Measurements from ENCODE around the gene UBE2E3.

The UBE2E3 gene

DNA sequence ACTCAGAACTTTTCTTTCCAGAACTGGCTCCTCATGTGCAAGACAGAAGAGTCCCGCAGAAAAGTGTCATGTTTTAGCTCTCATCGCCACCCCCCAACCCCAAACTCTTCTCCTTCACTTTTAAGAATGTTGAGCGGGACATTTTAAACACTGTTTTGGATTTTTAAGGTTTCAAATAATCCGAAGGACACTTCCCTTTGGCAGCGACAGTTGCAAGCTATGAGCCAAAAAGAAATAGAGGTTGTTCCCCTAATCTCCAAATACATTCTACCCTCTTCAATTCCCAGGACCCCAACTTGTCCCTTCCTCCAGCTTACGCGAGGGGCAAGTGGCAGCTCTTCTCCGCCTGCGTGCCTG is 678 bp upstream of the UBE2E3 start:
- no peak for DNase-seq

DNA sequence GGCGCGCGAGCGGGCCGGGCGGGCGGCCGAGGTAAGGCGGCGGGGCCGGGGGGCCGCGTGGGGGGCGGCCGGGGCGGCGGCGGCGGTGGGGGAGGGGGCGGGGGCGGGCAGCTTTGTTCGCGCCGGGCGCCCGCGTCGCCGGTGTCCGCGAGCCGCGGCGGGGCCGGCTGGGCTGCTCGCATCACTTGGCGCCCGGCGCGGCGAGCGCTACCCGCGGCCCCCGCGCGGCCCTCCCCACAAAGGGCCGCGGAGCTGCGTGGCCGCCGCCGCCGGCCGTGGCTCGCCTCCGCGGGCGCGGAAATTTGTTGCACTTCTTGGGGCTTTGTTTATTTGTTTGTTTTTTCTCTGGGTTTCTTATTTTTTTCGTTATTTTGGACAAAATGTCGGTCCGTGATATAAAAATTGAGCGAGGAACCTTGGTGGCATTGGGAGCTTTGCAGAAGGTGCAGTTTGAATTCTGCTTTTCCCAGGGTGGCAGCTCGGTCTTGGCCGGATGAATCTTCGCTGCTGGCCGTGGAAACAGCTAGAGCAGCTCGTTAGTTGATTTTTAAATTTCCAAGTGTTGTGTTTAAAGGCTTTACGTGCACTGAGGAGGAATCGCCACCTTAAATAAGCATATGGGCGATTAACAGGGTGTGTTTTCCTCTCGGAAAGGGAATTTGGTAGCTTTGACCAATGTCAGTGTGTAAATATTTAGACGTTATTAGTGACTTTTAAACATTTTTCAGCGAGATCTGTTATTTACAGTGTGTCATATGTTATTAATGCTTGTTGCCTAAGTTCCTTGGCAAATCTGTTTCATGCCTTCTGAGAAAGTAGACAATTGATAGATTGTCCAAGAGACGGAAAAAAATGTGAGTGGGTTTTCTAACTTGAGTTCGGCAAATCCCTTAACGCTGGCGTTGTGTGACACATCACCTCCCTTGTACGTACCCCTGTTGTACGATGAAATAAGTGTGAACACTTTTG is 822 bp downstream of the UBE2E3 start:
- peak; percentile 10 for DNase-seq

DNA sequence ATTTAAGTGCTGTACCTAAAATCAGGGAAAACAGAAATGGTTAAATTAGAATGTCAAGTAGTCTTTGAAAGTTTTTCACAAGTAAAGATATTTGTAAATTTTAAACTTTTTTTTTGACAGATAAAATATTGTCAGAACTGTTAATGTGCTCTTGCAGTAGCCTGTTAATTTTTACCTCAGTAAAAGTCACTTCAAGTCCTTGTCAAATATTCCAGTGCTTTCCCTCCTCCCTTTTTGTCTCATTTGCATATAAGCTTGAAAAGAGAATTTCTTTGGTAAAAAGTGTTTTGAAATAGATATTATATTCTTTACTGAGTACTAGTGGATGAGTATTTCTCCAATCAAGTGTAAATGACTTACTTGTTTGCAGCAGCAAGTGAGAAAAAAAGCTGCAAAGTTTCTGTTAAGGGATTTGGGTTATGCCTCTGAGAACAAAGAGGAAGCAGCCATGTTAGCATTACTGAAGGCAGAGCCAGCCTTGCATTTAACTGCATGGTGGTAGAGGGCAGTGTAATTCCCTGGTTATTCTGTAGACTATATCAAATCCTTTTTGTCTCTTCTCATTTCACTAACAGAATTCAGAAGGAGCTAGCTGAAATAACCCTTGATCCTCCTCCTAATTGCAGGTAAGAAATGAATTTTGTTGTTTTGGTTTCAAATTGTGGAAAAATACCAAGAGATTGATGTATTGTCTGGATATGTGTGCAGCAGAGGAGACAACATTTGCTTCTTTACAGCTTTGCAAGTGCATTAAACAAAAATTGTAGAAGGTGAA is 3.2 kb downstream of the UBE2E3 start:
- DNase-seq = peak; percentile 38

DNA sequence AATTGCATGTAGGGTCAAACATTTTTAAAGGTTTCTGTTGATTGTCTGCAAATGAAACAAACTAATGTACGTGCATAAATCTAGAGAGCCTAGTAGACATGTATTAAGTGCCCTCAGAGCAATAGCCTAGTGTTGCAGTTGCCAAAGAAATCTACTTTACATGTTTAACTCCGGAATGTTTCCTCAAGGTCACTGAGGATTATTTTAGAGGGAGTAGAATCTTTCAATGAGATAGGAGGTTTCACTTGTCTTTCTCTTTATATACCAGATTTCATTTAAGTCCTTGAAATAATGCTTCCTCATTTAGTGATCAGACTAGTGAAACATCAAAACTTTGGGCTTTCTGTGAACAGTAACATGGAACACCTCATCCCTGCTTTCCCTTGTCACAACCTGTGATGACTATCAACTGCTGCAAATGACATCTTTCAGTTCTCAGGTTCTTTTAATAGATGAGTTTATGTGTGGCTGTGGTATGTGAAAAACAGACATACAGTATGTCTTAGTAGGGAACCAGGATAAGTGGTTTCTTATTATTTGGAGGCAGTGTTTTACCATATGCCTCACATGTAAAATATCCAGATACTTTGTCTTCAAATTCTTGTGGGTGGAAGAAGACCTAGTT is 5.5 kb downstream of the UBE2E3 start:
- DNase-seq = no peak

DNA sequence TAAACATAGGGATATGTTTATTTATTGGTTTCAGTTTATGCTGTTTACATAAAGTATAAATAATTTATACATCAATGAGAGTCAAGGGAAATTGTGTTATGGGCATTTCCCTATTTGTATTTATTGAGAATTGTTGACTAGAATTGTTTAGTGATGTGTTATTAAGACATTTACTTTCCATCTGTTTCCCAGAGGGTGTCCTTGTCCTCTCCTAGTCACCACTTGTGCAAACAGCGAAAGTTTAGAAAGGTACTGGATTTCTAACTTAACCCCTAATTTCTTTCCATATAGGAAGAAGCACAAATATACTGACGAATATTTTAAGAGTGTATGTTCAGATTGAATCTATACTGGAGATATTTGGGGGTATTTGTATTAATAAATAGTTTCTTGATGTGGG is 6.7 kb downstream of the UBE2E3 start:
- no peak for DNase-seq

DNA sequence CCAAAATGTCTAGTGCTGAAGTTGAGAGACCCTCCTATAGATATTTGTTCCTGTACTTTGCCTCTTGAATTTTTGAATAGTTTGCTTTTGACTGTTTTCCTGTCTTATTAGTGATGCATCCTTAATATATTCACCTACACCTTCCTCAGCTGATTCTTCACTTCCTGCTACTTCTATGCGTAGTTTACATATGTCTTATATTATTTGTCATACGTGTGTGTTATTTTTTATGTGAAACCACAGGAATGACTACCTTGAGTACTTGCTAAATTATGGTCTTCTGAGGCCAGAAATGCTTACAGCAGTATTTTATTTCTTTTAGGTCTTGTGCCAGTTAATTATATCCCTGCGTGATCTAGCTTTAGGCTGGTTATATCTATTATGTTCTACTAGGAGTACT is 9.9 kb downstream of the UBE2E3 start:
- DNase-seq = no peak

DNA sequence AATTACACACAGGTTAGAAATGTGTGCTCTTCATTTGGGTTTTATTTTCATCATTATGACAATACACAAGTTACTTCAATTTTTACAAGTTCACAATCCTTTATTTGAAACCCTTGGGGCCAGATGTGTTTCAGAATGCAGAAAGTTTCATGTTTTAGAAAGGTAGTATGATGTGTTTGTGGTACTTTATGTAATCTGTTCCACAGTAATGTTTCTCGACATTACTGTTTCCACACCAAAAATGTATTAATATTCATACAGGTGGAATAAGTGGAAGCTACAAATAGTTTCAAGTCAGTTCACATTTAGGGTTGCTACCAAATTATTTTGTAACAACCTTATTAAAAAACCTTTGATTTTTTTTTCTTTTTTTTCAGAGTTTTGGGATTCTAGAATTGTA is 10.4 kb downstream of the UBE2E3 start:
- no peak for DNase-seq

DNA sequence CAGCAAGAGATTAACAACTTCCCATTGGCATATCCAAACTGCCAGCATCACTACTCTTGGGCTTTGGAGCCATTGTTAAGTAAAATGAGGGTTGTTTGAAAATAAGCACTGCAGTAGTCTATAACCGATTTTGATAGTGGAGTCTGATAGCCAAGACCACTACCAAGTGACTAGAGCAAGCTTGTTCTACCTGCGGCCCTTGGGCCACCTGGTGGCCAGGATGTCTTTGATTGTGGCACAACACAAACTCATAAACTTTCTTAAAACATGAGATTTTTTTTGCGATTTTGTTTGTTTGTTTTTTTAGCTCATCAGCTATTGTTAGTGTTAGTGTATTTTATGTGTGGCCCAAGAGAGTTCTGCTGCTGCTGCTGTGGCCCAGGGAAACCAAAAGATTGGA is 11.0 kb downstream of the UBE2E3 start:
- DNase-seq = no peak

DNA sequence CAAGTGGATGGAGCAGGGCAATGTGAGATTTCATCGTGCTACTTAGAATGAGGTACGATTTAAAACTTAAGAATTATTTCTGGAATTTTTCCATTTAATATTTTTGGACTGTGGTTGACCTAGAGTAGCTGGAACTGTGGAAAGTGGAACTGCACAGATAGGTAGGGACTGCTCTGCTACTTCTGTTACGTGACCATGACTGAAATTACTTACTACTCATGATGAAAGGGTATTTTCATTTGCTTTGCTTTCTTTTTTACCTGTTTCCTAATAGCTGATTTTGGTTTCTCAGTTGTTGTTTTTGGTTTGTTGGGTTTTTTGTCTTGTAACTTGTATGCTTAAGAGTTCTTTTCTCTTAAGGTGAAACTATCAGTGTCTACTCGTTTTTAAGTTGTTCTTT is 11.4 kb downstream of the UBE2E3 start:
- DNase-seq = no peak

DNA sequence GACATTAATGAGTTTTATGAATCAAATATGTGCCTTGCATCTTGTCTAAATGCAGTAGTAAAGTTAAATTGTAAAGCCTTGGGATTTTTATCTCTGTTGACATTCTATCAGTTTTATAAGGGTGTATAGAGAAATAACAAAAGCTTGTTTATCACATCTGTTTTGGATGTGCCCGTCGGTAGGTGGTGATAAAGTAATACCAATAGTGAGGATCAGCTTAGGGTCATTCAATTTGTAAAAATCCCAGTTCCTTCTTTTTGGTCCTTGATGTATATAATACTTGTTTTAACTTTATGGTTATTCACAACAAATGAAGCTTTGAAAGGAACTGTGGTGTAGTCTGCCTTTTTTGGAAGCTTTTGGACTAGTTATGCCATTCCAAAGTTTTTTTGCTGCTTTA is 12.6 kb downstream of the UBE2E3 start:
- DNase-seq = no peak

DNA sequence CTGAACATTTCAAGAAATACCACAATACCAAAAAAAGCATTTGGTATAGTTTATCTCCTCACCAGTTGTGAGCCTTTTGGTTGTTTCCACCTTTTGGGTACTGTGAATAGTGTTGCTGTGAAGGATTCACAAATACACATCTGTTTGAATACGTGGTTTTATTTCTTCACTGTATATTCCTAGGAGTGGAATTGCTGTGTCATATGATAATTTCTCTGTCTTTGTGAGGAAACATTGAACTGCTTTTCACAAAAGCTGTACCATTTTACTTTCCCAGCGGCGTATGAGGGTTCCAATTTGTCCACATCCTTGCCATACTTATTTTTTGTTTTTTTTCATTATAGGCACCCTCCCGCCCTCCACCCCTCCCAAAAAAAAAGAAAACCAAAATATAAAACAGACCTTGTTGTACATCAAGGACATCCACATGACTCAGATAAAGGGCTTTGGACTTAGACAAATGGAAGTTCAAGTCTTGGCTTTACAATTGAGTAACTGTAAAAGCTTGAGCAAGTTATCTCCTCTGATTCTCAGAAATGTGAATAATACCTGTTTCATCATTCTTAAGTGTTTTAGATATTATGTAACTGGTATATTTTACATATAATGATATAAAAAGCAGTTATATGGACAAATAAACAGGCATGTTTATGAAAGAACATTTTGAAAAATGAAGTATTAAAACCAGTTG is 19.0 kb downstream of the UBE2E3 start:
- DNase-seq = no peak

DNA sequence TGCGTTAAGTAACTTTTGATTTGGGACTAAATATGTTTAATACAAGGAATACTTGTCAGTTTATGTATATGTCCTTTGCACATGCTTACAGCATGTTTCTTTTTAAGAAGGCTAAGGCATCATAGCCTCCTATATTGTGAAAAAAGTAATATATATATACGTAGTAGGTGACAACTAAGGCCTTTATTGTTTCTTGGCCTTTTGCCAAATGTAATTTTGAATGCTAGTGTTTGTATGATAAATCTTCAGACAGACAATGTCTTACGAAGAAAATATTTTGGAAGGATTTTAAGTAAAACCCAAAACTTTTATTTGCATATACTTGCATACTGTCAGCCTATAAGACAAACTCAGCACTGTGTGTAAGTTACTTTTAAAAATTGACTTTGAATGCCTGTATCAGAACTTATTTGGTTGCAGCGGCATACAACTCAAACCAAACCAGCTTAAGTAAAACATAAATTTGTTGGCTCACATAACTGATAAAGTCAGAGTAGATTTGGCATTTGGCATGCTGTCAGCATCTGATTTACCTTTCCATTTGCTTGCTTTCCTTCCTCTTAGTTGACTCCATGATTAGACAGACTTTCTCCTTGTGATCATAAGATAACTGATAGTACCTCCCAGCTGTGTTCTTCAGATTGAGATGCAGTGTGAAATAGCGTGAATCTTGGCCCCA is 24.4 kb downstream of the UBE2E3 start:
- no peak for DNase-seq

DNA sequence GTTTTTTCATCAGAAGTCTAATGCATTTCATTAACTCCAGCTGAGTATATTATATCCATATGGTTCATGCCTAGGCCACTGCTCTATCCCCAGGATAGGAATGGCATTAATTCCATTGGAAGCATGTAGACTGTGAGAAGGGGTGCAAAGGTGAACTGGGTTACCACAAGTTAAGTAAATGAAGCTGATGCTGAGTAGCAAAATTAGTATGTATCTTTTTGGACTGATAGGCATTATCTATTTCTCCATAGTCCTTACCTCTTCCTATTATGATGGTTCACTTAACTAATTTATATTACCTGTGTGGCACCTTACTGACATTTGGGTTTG is 24.9 kb downstream of the UBE2E3 start:
- DNase-seq = no peak

DNA sequence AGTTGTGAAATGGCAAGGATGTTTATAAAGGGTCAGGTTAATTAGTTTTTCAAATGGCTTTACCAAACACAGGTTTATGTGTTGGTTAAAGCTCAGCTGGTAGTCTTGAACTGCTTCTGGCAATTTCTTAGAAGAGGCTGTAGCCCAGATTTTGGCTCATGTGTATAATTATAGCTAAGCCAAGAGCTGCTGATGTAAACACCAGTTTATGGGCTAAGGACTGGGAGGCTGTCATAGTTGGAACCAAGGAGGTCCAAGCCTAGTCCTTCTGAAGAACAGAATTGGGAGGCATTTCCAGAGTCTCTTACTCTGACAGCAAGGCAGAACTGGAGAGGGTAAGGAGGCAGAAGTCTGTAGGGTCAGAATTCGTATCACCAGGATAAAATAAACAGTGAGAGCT is 25.4 kb downstream of the UBE2E3 start:
- DNase-seq = no peak

DNA sequence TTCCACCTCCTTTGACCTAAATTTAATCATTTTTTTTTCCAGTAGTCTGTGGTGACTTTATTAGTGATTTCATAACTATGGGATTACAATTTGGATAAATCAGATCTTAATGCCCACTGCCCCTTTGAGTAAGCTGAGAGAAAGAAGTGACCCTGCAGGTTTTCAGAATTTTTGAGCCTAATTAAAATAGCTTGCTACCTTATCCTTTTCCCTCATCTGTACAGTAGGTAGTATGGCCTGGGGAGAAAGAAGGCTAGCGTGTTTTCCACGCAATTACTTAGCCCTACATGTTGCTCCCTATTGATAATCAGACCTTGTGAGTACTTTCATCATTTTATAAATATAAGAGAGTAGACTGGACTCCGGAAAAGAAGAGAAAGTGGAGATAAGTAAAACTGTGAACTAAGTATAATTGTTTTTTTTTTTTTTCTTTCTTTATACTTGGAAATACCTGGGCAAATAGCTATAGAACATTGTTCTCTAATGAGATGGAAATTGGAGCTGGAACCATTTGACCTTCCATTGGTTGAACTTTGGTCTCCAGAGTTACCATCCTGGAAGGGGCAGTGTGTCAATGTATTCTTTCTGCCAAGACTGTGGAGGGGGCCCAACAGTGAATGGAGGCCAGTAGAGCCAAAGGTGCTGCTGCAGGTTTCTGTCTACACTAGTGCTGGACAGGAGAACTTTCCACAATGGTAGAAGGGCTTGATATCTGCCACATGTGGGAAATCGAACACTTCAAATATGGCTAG is 26.9 kb downstream of the UBE2E3 start:
- no peak for DNase-seq

DNA sequence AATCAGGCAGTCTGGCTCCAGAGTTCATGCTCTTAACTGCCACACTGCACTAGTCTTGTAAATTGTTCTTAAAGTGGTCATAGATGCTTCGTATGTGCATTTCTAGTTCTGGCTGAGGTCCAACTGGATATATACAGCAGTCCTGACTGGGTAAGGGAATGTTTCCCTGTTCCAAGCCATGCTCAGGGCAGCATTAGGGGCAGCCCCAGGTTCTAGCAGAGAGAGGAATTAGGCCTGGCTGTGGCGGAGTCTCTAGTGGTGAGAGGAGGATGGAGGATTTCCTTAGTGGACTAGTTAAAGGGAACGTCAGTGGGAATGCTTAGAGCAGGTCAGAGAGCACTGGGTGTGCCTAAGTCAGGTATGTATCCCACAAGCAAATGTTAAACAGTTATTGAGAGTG is 28.0 kb downstream of the UBE2E3 start:
- no peak for DNase-seq

DNA sequence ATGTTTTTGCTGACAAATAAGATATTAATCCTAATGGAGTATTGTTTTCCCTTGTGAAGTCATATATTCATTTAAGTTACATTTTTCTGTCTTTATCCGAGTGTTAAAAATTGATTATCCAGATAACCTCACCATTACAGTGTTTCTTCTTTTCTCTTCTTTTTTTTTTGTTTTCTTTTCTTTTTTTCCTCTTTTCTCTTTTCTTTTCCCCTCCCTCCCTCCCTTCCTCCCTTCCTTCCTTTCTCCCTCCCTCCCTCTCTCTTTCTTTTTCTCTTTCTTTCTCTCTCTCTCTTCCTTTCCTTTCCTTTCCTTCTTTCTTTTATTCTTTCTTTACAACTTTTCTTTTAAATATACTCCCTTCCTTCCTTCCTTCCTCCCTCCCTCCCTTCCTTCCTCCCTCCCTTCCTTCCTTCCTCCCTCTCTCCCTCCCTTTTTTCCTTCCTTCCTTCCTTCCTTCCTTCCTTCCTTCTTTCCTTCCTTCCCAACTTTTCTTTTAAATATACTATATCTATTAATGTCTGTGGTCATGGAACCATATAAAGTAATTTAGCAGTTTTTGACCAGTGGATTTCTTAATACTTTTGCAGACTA is 40.9 kb downstream of the UBE2E3 start:
- DNase-seq = no peak

DNA sequence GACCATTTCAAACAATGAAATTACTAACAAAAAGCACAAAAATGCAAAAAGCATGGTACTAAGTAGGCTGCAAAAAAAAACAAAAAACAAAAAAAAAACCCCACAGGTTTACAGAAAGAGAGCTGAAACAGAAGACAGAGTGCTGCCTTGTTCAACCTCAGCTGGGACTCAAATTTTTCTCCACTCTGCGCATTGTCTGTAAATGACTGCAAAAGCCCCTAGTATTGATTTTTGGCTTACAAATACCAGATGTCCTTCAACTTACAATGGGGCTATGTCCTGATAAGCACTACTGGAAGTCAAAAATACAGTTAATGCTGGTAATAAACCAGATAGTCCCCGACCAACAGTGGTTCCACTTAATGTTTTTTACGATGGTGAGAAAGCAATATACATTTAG is 42.2 kb downstream of the UBE2E3 start:
- no peak for DNase-seq

DNA sequence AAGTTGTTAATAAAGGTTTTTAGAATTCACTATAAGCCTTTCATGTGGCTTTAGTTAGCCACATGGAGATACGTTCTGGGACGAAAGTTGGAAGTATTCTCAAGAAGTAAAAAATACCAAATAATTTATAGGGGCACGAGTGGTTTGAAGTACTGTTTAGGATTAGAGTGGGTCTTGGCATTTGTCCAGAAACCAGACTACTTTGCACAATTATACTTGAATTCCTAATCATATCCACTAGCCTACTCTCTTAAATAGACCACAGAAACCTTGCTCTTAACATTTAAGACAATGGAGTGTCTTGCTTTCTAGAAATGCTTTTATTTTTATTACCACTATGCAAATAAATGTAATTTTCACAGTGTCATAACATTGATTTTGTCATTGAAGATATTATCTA is 44.6 kb downstream of the UBE2E3 start:
- DNase-seq = no peak

DNA sequence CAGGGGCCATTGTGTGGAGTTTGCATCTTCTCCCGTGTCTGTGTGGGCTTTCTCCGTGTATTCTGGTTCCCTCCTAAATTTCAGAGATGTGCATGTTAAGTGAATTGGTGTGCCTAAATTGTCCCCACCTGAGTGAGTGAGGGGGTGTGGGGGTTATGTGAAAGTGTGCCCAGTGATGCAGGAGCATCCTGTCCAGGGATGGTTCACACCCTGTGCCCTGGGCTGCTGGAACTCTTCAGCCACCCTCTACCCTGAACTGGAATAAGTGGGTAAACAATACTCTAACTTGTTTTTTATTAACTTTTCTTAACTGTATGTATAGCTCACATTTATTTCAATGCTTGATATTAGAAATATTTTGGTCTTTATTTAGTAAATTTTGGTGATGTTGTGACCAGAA is 56.0 kb downstream of the UBE2E3 start:
- no peak for DNase-seq

DNA sequence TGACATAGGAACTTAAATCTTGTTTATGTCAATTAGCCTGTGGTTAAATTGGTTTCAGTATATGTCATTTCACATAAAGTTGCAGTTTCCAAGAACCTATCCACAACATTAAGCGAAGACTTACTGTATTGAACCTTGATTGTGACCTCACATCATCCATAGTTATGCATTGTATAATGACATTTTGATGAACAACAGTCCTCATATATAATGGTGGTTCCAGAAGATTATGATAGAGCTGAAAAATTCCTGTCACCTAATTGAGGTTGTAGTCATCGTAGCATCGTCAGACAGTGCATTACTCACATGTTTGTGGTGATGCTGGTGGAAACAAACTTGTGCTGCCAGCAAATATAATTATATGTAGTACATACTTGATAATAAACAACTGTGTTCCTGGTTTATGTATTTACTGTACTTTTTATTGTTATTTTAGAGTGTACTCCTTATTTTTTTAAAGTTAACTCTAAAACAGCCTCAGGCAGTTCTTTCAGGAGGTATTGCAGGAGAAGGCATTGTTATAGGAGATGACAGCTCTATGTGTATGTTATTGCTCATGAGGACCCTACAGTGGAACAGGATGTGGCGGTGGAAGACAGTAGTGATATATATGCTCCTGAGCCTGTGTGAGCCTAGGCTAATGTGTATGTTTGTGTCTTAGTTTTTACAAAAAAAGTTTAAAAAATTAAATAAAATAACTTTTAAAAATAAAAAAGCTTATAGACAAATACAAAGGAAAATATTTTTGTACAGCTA is 56.6 kb downstream of the UBE2E3 start:
- DNase-seq = no peak
